Frontal cortex (tissue), 4 donors: ENCODE data around the gene WDR81. TPM values are rescaled to one million over a fixed set of nuclear protein-coding genes. Genes with fewer than 3 reads are reported as not detected.
"Not testable (repeated sequence)": the region's sequence is repeated elsewhere in the genome, so short reads cannot be mapped to it uniquely, and the experiment has no call there.

Experiments used
- DNase-seq, 2 donors: peaks; one replicate each; pipeline ENCODE4 v3.0.0; 2012; ENCODE audit warnings: low spot score in 2 of 2
- FAIRE-seq: peaks from 2 replicates; lab custom pipeline; 2012; peaks lifted over from hg19 to GRCh38; lab: Jason Lieb, UNC
- total RNA-seq: library from RNA; depleted of rRNA; stranded (reverse); fragments of >200 nt; gene quantifications from one replicate; pipeline ENCODE4 v1.2.3, GENCODE V29; 2014
- donor health status: control.
- donor health status: control.
- donor health status: control.

Gene WDR81
- total RNA-seq, 1 donor from 2014 or later = 10.2 TPM

GRCh38 chr17:1746975-1747543 lies 22.6 kb downstream of the WDR81 start:
- DNase-seq (no peak), FAIRE-seq (no peak)

DNA sequence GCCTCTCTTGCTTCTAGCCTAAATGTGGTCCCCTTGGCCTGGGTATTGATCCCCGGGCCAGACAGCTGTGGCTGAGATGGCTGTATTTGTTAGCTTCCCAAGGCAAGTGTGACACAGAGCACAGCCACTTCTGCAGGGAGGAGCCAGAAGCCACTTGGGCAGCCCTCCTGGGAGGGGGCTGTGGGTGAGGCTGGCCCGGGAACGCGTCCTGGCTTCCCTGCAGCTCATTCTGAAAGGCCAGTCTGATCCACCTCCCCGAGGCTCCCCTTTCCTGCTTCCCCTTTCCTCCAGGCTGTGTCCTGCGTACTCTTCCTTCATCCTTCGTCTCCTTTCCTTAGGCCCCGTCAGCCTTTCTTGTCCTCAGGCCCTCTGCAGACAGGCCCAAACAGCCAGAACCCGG lies 26.1 kb downstream of the WDR81 start:
- FAIRE-seq (no peak), DNase-seq (no peak)

DNA sequence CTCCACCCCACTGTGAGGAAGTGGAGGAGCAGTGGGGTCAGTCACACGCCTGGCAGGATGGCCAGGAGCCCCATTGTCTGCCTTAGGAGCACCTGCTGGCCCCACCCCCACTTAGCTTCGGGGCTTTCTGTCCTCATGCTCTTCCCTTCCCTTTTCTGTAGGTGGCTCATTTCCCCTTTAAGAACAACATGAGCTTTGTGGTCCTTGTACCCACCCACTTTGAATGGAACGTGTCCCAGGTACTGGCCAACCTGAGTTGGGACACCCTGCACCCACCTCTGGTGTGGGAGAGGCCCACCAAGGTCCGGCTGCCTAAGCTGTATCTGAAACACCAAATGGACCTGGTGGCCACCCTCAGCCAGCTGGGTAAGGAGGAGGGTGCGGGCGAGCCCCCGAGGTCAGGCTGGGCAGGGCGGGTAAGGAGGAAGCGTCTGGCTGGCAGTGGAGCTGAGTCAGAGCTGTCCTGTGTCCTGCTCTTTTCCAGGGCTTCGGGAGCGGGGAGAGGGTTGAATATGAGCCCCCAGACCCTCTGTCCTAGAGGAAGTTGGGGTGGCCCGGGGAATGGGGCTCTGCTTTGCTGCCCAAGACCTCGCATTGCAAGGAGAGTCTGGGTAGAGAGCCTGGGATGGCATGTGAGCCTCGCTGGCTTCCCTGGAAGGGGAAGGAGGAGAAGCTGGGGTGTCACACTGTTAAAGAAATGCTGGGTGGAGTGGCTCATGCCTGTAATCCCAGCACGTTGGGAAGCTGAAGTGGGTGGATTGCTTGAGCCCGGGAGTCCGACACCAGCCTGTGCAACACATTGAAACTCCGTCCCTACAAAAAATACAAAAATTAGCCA lies 28.1 kb downstream of the WDR81 start:
- no peak for DNase-seq
- no peak for FAIRE-seq

GRCh38 chr17:1753767-1754429 lies 29.4 kb downstream of the WDR81 start:
- DNase-seq = no peak
- no peak for FAIRE-seq

- FAIRE-seq = no peak
These were observed 30.1 kb downstream of the WDR81 start for GRCh38 chr17:1754430-1755112.

GRCh38 chr17:1755252-1755826 lies 30.8 kb downstream of the WDR81 start:
- no peak for DNase-seq
- no peak for FAIRE-seq

More at GRCh38 chr17:1754430-1755112, 30.1 kb downstream of the WDR81 start:
- no peak for DNase-seq

- DNase-seq (no peak), FAIRE-seq (no peak)
These were observed 31.3 kb downstream of the WDR81 start for GRCh38 chr17:1755827-1756262.

GRCh38 chr17:1758807-1759206 lies 34.3 kb downstream of the WDR81 start:
- no peak for FAIRE-seq
- DNase-seq = no peak

DNA sequence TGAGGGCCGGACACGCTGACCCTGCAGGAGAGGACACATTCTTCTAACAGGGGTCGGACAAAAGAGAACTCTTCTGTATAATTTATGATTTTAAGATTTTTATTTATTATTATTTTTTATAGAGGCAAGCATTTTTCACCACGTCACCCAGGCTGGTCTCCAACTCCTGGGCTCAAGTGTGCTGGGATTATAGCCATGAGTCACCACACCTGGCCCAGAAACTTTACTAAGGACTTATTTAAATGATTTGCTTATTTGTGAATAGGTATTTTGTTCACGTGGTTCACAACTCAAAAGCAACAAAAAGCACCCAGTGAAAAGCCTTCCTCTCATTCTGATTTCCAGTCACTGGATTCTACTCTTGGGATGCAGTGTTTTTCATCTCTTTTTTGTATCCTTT lies 35.0 kb downstream of the WDR81 start:
- FAIRE-seq (no peak), DNase-seq (no peak)

DNA sequence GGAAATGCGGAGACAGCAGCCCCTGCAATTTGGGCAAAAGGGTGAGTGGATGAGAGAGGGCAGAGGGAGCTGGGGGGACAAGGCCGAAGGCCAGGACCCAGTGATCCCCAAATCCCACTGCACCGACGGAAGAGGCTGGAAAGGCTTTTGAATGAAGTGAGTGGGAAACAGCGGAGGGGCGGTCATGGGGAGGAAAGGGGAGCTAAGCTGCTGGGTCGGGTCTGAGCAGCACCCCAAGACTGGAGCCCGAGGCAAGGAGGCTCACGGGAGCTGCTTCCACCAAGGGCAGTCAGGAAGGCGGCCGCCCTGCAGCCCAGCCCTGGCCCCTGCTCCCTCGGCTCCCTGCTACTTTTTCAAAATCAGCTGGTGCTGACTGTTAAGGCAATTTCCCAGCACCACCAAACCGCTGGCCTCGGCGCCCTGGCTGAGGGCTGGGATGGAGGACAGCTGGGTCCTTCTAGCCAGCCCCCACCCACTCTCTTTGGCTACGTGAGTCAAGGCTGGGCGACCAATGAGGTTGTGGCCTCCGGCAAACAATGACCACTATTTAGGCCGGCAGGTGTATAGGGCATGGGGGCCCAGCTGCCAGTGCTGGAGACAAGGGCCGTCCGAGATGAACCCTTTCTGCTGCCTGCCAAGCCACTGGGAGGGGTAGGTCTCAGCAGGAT lies 37.9 kb downstream of the WDR81 start:
- FAIRE-seq = no peak
- DNase-seq = no peak

DNA sequence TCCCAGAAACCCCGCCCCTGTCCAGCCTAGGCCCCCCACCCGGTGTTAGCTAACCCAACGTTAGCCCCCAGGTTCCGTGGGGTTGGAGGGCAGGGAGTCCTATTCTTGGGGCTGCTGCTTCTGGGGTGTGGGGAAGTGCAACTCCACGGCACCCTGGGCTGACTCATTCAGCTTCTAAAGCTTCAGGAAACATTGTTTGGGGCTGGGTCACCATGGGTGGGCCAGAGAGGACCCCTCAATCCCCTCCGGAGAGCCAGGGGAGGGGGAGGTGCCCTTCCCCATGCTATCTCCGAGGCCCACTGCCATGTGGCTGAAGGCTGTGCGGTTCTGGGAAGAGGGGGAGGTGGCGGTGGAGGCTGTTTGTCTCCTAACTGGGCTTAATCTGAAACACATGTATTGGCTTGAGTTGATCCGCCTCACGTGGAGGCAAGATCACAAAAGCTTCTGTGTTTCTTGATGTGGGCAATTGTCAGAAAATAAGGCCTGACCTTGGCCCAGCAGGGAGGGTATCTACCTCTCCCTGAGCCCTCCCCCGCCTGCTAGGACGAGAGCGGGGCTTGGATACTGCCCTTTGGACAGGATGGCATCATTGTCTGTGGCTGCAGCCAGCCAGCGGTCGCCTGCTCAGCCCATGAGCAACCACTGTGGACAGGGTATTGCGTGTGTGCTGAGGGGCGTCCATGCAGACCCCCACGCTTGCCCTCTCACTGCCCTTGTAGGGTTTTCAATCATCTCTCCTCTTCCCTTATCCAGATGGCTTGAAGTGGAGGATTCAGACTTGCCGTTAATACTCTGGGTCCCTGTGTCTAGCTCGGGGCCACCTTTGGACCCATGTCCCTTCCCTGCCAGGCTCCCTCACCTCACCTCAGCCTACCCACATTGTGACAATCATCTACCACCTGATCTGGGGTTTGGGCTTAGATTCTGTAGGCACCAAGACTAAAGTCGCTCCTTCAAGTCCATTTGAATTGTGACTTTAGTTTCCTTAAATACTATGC lies 38.7 kb downstream of the WDR81 start:
- FAIRE-seq (no peak), DNase-seq (no peak)

GRCh38 chr17:1764284-1764683 lies 39.8 kb downstream of the WDR81 start:
- FAIRE-seq (no peak), DNase-seq (no peak)

DNA sequence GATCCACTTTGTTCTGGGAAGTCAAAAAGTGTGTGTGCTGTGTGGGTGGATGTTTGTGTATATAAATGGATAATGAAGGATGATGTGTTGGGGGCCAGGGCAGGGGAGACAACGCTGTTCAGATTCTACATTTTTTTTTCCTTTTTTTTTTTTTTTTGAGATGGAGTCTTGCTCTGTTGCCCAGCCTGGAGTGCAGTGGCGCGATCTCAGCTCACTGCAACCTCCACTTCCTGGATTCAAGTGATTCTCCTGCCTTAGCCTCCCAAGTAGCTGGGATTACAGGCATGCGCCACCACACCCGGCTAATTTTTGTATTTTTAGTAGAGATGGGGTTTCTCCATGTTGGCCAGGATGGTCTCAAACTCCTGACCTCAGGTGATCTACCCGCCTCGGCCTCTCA lies 40.2 kb downstream of the WDR81 start:
- FAIRE-seq, DNase-seq: not testable (repeated sequence)

DNA sequence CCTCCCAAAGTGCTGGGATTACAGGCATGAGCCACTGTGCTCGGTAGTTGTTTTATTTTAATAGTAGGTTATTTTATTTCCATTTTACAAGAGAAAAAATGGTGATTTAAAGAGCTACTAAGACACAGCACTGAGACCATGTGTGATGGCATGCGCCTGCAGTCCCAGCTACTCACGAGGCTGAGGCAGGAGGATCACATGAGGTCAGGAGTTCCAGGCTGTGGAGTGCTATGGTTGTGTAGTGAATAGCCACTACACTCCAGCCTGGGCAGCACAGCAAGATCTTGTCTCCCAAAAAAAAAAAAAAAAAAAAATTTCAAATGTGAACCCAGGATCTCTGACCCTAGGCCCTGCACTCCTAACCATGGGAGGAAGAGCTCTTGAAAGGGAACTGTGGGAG lies 41.1 kb downstream of the WDR81 start:
- FAIRE-seq (no peak), DNase-seq (no peak)

GRCh38 chr17:1766382-1767135 lies 42.1 kb downstream of the WDR81 start:
- no peak for FAIRE-seq
- no peak for DNase-seq

DNA sequence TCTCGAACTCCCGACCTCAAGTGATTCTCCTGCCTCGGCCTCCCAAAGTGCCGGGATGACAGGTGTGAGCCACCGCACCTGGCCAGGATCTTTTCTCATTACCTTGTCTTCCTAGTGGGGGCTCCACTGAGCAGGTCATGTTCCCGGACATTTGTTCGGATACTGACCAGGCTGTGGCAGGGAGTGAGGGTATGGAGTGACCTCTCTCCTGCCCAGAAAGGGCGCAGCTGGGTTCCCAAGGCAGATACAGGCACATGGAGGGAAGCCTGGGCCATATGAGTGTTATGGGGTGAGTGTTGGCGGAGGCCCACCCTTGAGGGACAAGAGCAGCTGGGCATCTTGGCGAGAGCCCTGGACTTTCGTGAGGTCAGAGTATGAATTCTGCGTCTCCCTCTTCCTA lies 42.9 kb downstream of the WDR81 start:
- DNase-seq (no peak), FAIRE-seq (no peak)

DNA sequence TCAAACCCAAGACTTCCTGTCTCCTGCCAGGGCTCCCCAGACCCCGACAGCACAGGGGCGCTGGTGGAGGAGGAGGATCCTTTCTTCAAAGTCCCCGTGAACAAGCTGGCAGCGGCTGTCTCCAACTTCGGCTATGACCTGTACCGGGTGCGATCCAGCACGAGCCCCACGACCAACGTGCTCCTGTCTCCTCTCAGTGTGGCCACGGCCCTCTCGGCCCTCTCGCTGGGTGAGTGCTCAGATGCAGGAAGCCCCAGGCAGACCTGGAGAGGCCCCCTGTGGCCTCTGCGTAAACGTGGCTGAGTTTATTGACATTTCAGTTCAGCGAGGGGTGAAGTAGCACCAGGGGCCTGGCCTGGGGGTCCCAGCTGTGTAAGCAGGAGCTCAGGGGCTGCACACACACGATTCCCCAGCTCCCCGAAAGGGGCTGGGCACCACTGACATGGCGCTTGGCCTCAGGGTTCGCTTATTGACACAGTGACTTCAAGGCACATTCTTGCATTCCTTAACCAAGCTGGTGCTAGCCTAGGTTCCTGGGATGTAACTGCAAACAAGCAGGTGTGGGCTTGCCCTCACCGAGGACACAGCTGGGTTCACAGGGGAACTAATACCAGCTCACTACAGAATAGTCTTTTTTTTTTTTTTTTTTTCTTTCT lies 45.4 kb downstream of the WDR81 start:
- FAIRE-seq (no peak), DNase-seq (no peak)
